IMR-90 (cell line): Measurements from ENCODE around the gene TMEM168.

ENCODE experiments used
- POLR2A ChIP-seq: IDR thresholded peaks from 2 replicates; pipeline ENCODE4 v1.6.1; 2012; ENCODE audit warnings: mild to moderate bottlenecking, low read depth, low read length
- RAD21 ChIP-seq: IDR thresholded peaks from 2 replicates; pipeline ENCODE4 v1.6.1; 2012; ENCODE audit warnings: low read length, improper control_type of control experiment
- SMC3 ChIP-seq: fragments of 150-350 bp; IDR thresholded peaks from 2 replicates; pipeline ENCODE4 v1.6.1; 2016; ENCODE audit warnings: low read depth, mild to moderate bottlenecking, antibody characterized with exemption, low read length, moderate library complexity
- TF ChIP-seq, protein P1 (sequence below): conservative IDR thresholded peaks from 2 replicates; pipeline ENCODE4 v1.5.1; 2012; ENCODE audit warnings: mild to moderate bottlenecking, low read depth, low read length, improper control_type of control experiment

GRCh38 chr7:112735261-112735660, 54.9 kb downstream of the TMEM168 start:
- TF ChIP-seq, protein P1, sequence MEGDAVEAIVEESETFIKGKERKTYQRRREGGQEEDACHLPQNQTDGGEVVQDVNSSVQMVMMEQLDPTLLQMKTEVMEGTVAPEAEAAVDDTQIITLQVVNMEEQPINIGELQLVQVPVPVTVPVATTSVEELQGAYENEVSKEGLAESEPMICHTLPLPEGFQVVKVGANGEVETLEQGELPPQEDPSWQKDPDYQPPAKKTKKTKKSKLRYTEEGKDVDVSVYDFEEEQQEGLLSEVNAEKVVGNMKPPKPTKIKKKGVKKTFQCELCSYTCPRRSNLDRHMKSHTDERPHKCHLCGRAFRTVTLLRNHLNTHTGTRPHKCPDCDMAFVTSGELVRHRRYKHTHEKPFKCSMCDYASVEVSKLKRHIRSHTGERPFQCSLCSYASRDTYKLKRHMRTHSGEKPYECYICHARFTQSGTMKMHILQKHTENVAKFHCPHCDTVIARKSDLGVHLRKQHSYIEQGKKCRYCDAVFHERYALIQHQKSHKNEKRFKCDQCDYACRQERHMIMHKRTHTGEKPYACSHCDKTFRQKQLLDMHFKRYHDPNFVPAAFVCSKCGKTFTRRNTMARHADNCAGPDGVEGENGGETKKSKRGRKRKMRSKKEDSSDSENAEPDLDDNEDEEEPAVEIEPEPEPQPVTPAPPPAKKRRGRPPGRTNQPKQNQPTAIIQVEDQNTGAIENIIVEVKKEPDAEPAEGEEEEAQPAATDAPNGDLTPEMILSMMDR, result no peak
- TF ChIP-seq POLR2A (no peak), RAD21 (no peak), SMC3 (no peak)
